ENCODE data around the gene SFRP5. TPM values are rescaled to one million over a fixed set of nuclear protein-coding genes. Genes with fewer than 3 reads are reported as not detected.

Gene SFRP5
- total and polyA plus RNA-seq, 2 of the 4 experiments (the other 2 are of a cell fraction) = not detected

DNA sequence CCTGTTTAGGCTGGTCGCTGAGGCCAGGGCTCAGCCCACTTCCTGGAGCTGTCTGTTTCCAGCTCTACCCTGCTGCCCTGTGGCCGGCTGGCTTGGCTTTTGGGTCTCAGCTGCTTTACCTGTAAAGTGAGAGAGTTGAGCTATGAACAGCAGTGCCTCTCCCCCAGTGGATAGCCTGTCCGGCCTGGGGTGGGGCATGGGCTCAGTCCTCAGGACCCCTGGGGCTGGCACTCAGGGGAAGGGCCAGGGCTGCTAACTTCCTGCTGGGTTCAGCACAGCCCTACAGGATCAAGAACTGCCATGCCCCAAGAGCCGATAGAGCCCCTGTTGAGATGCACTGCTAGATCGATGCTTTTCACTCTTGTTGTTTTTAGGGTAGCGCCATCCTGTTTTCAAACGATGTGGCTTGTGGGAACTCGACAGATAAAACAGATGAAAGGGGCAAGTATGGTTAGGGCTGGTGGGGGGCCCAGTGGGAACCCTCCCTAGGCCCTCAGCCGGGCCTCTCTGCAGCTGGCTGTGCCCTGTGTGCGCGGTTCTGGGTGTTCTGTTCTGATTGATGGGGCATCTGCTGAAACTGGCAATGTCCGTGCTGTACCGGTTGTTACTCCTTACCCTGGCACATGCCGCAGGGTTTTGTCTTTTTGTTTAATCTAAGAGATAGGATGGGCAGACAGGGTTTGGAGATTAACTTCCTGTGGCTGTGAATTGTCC, 10.0 kb upstream of the SFRP5 start:
- BruUV-seq (replicated peaks) = no TSS peak
- no peak overlapping the region for H2BK5ac ChIP-seq (ENCODE audit: low read depth, low read length, poor library complexity, severe bottlenecking)
- no peak overlapping the region for H2BK120ac ChIP-seq (ENCODE audit: low read depth, low read length)
- in situ Hi-C loops (cut with MboI; ENCODE audit: low sequenced_read_pairs) = loop anchor here (25.0 kb wide), 1 partner anchor 256 kb away; the partner anchor contains the start of gene CRTAC1
- H3K27ac ChIP-seq (ENCODE audit: insufficient read depth, low read length) = no peak overlapping the region
- no peak overlapping the region for H3K56ac ChIP-seq (ENCODE audit: extremely low read depth, insufficient read depth, low read length)
- no peaks in the 10 kb centered on the region for H3K9me3 ChIP-seq (ENCODE audit: control insufficient read depth, insufficient read depth, low read length)
- TF ChIP-seq FOS (IDR thresholded peaks at IDR 0.05; ENCODE audit: low read depth, low read length) (no peak), USF2 (IDR thresholded peaks at IDR 0.05; ENCODE audit: low read depth, low read length) (no peak), MAZ (IDR thresholded peaks at IDR 0.05; ENCODE audit: borderline replicate concordance, low read depth, low read length) (no peak)
- H3K36me3 ChIP-seq (ENCODE audit: control insufficient read depth, insufficient read depth, low read length) = no peaks in the 10 kb centered on the region
- ChIA-PET CTCF (no interaction called here), POLR2A (ENCODE audit: unreplicated experiment) (no interaction called here)
- H3K4ac ChIP-seq (ENCODE audit: low read depth, low read length) = no peak overlapping the region
- H4K5ac ChIP-seq (ENCODE audit: low read depth, low read length) = no peak overlapping the region
- H3K9ac ChIP-seq (ENCODE audit: low read depth, low read length) = no peak overlapping the region
- no peak overlapping the region for H4K91ac ChIP-seq (ENCODE audit: insufficient read depth, low read depth, low read length)
- intact Hi-C loops (cut with micrococcal nuclease) = no loop called here
- H3K79me1 ChIP-seq (ENCODE audit: low read depth in 1 of 2, low read length in 2 of 2) = no peaks in the 10 kb centered on the region
- no peak overlapping the region for H3K4me2 ChIP-seq (ENCODE audit: low read depth, low read length)
- WGBS, 2 experiments (ENCODE audit: extremely low coverage in 2 of 2, insufficient read length in 1 of 2) = 59% methylated on average over 5 of the region's 14 CpGs; no CpG with 5 or more reads in 1 of the 2 experiments
- H4K8ac ChIP-seq (ENCODE audit: low read depth in 2 of 2, low read length in 2 of 2) = no peak overlapping the region
- no peak overlapping the region for H3K18ac ChIP-seq (ENCODE audit: low read depth, low read length)
- dilution Hi-C loops (cut with HindIII; ENCODE audit: low sequenced_read_pairs, unreplicated experiment) = no loop called here
- H3K9me1 ChIP-seq (ENCODE audit: insufficient read depth, low read length) = no peaks in the 10 kb centered on the region
- peaks cover 55% of the 10 kb centered on the region for H3K27me3 ChIP-seq (ENCODE audit: control insufficient read depth, insufficient read depth, low read length)
- H4K20me1 ChIP-seq (ENCODE audit: insufficient read depth, low read length) = no peaks in the 10 kb centered on the region
- no peak overlapping the region for H3K23ac ChIP-seq (ENCODE audit: low read depth, low read length)
- no peak overlapping the region for H2AFZ ChIP-seq (replicated peaks; ENCODE audit: low read length, poor library complexity)
- no peak overlapping the region for H3K14ac ChIP-seq (replicated peaks; ENCODE audit: low read depth, low read length)
- no peak overlapping the region for H2AK9ac ChIP-seq (replicated peaks; ENCODE audit: low read depth, low read length, poor library complexity)
- no peak for DNase-seq
- H3K4me3 ChIP-seq (ENCODE audit: insufficient read depth, low read depth, low read length) = no peak overlapping the region
- no peaks in the 10 kb centered on the region for H3K4me1 ChIP-seq (ENCODE audit: control insufficient read depth, insufficient read depth, low read length)
- H2BK15ac ChIP-seq (ENCODE audit: low read depth, low read length) = no peak overlapping the region
- no peak overlapping the region for H2AK5ac ChIP-seq (ENCODE audit: low read depth, low read length)
- H2BK20ac ChIP-seq (ENCODE audit: low read depth, low read length) = no peak overlapping the region
- ATAC-seq (ENCODE audit: low read depth) = peak; percentile 38; the same call in 1 of the 2 replicates

All from IMR-90 (cell line).